IMR-90 (cell line): ENCODE measurements around the gene MYH16.

ENCODE experiments used
- BHLHE40 ChIP-seq: fragments of 150-350 bp; IDR thresholded peaks from 2 replicates; pipeline ENCODE4 v1.6.1; 2016; ENCODE audit warnings: mild to moderate bottlenecking, low read depth, low read length
- CEBPB ChIP-seq: IDR thresholded peaks from 2 replicates; pipeline ENCODE4 v1.6.1; 2012; ENCODE audit warnings: low read depth, low read length, improper control_type of control experiment
- CTCF ChIP-seq: conservative IDR thresholded peaks from 2 replicates; pipeline ENCODE4 v1.5.1; 2012; ENCODE audit warnings: mild to moderate bottlenecking, low read depth, low read length, improper control_type of control experiment
- FOS ChIP-seq: fragments of 150-350 bp; IDR thresholded peaks from 2 replicates; pipeline ENCODE4 v1.6.1; 2016; ENCODE audit warnings: low read depth, low read length
- MAFK ChIP-seq: IDR thresholded peaks from 2 replicates; pipeline ENCODE4 v1.6.1; 2012; ENCODE audit warnings: low read depth, low read length, improper control_type of control experiment
- MXI1 ChIP-seq: IDR thresholded peaks from 2 replicates; pipeline ENCODE4 v1.6.1; 2012; ENCODE audit warnings: low read depth, mild to moderate bottlenecking, low read length, moderate library complexity, borderline replicate concordance
- NFE2L2 ChIP-seq: fragments of 150-350 bp; IDR thresholded peaks from 2 replicates; pipeline ENCODE4 v1.6.1; 2016; ENCODE audit warnings: low read depth, mild to moderate bottlenecking, low read length
- POLR2A ChIP-seq: IDR thresholded peaks from 2 replicates; pipeline ENCODE4 v1.6.1; 2012; ENCODE audit warnings: mild to moderate bottlenecking, low read depth, low read length
- RAD21 ChIP-seq: IDR thresholded peaks from 2 replicates; pipeline ENCODE4 v1.6.1; 2012; ENCODE audit warnings: low read length, improper control_type of control experiment
- RCOR1 ChIP-seq: IDR thresholded peaks from 2 replicates; pipeline ENCODE4 v1.6.1; 2012; ENCODE audit warnings: mild to moderate bottlenecking, low read length, improper control_type of control experiment; ENCODE audit not compliant: insufficient replicate concordance
- RFX5 ChIP-seq: IDR thresholded peaks from 2 replicates; pipeline ENCODE4 v1.8.0; 2012; ENCODE audit warnings: low read depth, mild to moderate bottlenecking, low read length, moderate library complexity
- SMC3 ChIP-seq: fragments of 150-350 bp; IDR thresholded peaks from 2 replicates; pipeline ENCODE4 v1.6.1; 2016; ENCODE audit warnings: low read depth, mild to moderate bottlenecking, antibody characterized with exemption, low read length, moderate library complexity
- USF2 ChIP-seq: fragments of 150-350 bp; IDR thresholded peaks from 2 replicates; pipeline ENCODE4 v1.6.1; 2017; ENCODE audit warnings: mild to moderate bottlenecking, antibody characterized with exemption, low read length, low read depth

- TF ChIP-seq POLR2A, result no peak
- no peak for TF ChIP-seq USF2
- no peak for TF ChIP-seq CTCF
- no peak for TF ChIP-seq SMC3
- no peak for TF ChIP-seq RFX5
- TF ChIP-seq MXI1, result no peak
- no peak for TF ChIP-seq BHLHE40
- TF ChIP-seq CEBPB, result no peak
- no peak for TF ChIP-seq MAFK
- TF ChIP-seq NFE2L2, result no peak
- TF ChIP-seq RCOR1, result no peak
- TF ChIP-seq RAD21, result no peak
- no peak for TF ChIP-seq FOS
These were observed 41.9 kb downstream of the MYH16 start for GRCh38 chr7:99314504-99314903.
